H1 (cell line): ENCODE measurements around the gene PDXDC1. TPM values are rescaled to one million over a fixed set of nuclear protein-coding genes. Genes with fewer than 3 reads are reported as not detected.
"Not testable (repeated sequence)": the region's sequence is repeated elsewhere in the genome, so short reads cannot be mapped to it uniquely, and the experiment has no call there.

Experiments
- CTCF ChIA-PET: fragments of 300-600 bp; sonication (Branson Sonifier 250); formaldehyde crosslinking; loops from one replicate; lab custom pipeline; 2021; ENCODE audit not compliant: partially characterized antibody; lab: Charles Lee
- POLR2A ChIA-PET: fragments of 300-600 bp; sonication (Branson Sonifier 250); formaldehyde crosslinking; loops from one replicate; lab custom pipeline; 2021; ENCODE audit warnings: inconsistent platforms; ENCODE audit not compliant: partially characterized antibody; lab: Charles Lee
- DNase-seq, 2 experiments: peaks; one replicate each; pipeline versions ENCODE4 v3.0.0 to v3.0.0-alpha.2; 2010 to 2022; ENCODE audit warnings: low spot score in 2 of 2, low read depth in 1 of 2, mixed read lengths in 1 of 2
- FAIRE-seq: peaks from 2 replicates; lab custom pipeline; 2011; peaks lifted over from hg19 to GRCh38; lab: Jason Lieb, UNC
- H2AFZ ChIP-seq: 2 replicates; pipeline ENCODE4 v1.8.1; 2012; ENCODE audit warnings: low read length, inconsistent platforms
- H2AK5ac ChIP-seq: 2 replicates; pipeline ENCODE4 v1.6.1; 2013; ENCODE audit warnings: low read depth, low read length
- H2BK120ac ChIP-seq: replicated peaks from 2 replicates; pipeline ENCODE3; 2013; ENCODE audit warnings: low read depth, low read length, inconsistent platforms
- H2BK12ac ChIP-seq: 2 replicates; pipeline ENCODE4 v1.6.1; 2013; ENCODE audit warnings: low read depth, low read length
- H2BK15ac ChIP-seq: 2 replicates; pipeline ENCODE4 v1.6.1; 2013; ENCODE audit warnings: low read length
- H2BK20ac ChIP-seq: 2 replicates; pipeline ENCODE4 v1.6.1; 2013; ENCODE audit warnings: low read length
- H2BK5ac ChIP-seq: 2 replicates; pipeline ENCODE4 v1.6.1; 2013; ENCODE audit warnings: low read depth, low read length
- H3K14ac ChIP-seq: 2 replicates; pipeline ENCODE4 v1.6.1; 2013; ENCODE audit warnings: inconsistent platforms; ENCODE audit not compliant: insufficient read length
- H3K18ac ChIP-seq: 2 replicates; pipeline ENCODE4 v1.6.1; 2013; ENCODE audit warnings: low read length; ENCODE audit errors: extremely low read depth
- H3K23ac ChIP-seq: 2 replicates; pipeline ENCODE4 v1.6.1; 2013; ENCODE audit warnings: inconsistent platforms; ENCODE audit not compliant: insufficient read length
- H3K23me2 ChIP-seq: 2 replicates; pipeline ENCODE4 v1.6.1; 2013; ENCODE audit warnings: low read depth, low read length
- H3K27ac ChIP-seq: 2 replicates; pipeline ENCODE4 v1.6.1; 2011; ENCODE audit warnings: low read depth, low read length, inconsistent platforms
- H3K27me3 ChIP-seq, 4 experiments: replicated peaks in 1 of 4; 1 replicate in 1 of 4; 2 replicates in 3 of 4; pipeline versions ENCODE4 v1.6.1 to v1.8.1; 2011 to 2013; ENCODE audit warnings: low read length in 3 of 4, mild to moderate bottlenecking in 3 of 4, inconsistent platforms in 2 of 4, mixed read lengths in 2 of 4, moderate library complexity in 1 of 4; ENCODE audit not compliant: control insufficient read depth in 3 of 4, insufficient read depth in 3 of 4; ENCODE audit errors: extremely low read depth in 1 of 4
- H3K36me3 ChIP-seq, 4 experiments: 2 replicates each; pipeline versions ENCODE4 v1.6.1 to v1.8.1; 2011 to 2013; ENCODE audit warnings: mild to moderate bottlenecking in 4 of 4, low read length in 3 of 4, moderate library complexity in 2 of 4, control low read depth in 1 of 4, inconsistent platforms in 1 of 4; ENCODE audit not compliant: insufficient read depth in 4 of 4, control insufficient read depth in 2 of 4
- H3K4ac ChIP-seq: replicated peaks from 2 replicates; pipeline ENCODE3; 2013; ENCODE audit warnings: low read length, low read depth, mixed read lengths, inconsistent platforms; ENCODE audit not compliant: insufficient read length
- H3K4me1 ChIP-seq, 4 experiments: replicated peaks in 1 of 4; 1 replicate in 1 of 4; 2 replicates in 3 of 4; pipeline versions ENCODE4 v1.6.1 to v1.8.1; 2011 to 2013; ENCODE audit warnings: low read length in 3 of 4, inconsistent platforms in 2 of 4, mixed read lengths in 1 of 4; ENCODE audit not compliant: insufficient read depth in 4 of 4, control insufficient read depth in 3 of 4
- H3K4me2 ChIP-seq, 2 experiments: 2 replicates each; pipeline versions ENCODE4 v1.6.1 to v1.8.1; 2011 to 2013; ENCODE audit warnings: low read depth in 2 of 2, low read length in 2 of 2, control low read depth in 1 of 2, inconsistent platforms in 1 of 2, mild to moderate bottlenecking in 1 of 2; ENCODE audit not compliant: insufficient read depth in 1 of 2
- H3K4me3 ChIP-seq, 4 experiments: fragments of 200-600, 300-600 bp in 1 of 4; sonication (generic), shearing (Covaris generic), sonication (Bioruptor Twin) in 1 of 4; 2 replicates each; pipeline versions ENCODE4 v1.5.1 to v1.8.1; 2011 to 2016; ENCODE audit warnings: low read length in 4 of 4, low read depth in 3 of 4, control low read depth in 2 of 4, inconsistent platforms in 2 of 4, mild to moderate bottlenecking in 2 of 4, mixed read lengths in 1 of 4, moderate library complexity in 1 of 4; ENCODE audit not compliant: insufficient read depth in 2 of 4; ENCODE audit errors: extremely low read depth in 1 of 4
- H3K56ac ChIP-seq: replicated peaks from 2 replicates; pipeline ENCODE3; 2013; ENCODE audit warnings: low read depth, mild to moderate bottlenecking, mixed read lengths, low read length, inconsistent platforms; ENCODE audit not compliant: insufficient read length
- H3K79me1 ChIP-seq: 2 replicates; pipeline ENCODE4 v1.6.1; 2013; ENCODE audit warnings: low read depth, low read length, control low read depth
- H3K79me2 ChIP-seq, 2 experiments: 2 replicates each; pipeline versions ENCODE4 v1.6.1 to v1.8.1; 2012 to 2013; ENCODE audit warnings: low read length in 2 of 2, mild to moderate bottlenecking in 2 of 2, inconsistent platforms in 1 of 2; ENCODE audit not compliant: insufficient read depth in 2 of 2, control insufficient read depth in 1 of 2
- H3K9ac ChIP-seq, 4 experiments: replicated peaks in 1 of 4; 1 replicate in 1 of 4; 2 replicates in 3 of 4; pipeline versions ENCODE4 v1.6.1 to v1.8.1; 2011 to 2013; ENCODE audit warnings: low read depth in 3 of 4, low read length in 3 of 4, control low read depth in 2 of 4, mild to moderate bottlenecking in 2 of 4, moderate library complexity in 2 of 4, inconsistent platforms in 1 of 4; ENCODE audit errors: extremely low read depth in 1 of 4
- H3K9me3 ChIP-seq, 2 experiments: 2 replicates each; pipeline versions ENCODE4 v1.6.1 to v1.8.1; 2012 to 2013; ENCODE audit warnings: mild to moderate bottlenecking in 2 of 2, moderate library complexity in 2 of 2, control low read depth in 1 of 2, inconsistent platforms in 1 of 2, low read depth in 1 of 2, low read length in 1 of 2, mixed read lengths in 1 of 2; ENCODE audit not compliant: insufficient read depth in 2 of 2
- H4K20me1 ChIP-seq, 2 experiments: replicated peaks in 1 of 2; 2 replicates each; pipeline versions ENCODE3 to v1.8.1; 2011 to 2013; ENCODE audit warnings: inconsistent platforms in 2 of 2, low read length in 2 of 2, mild to moderate bottlenecking in 1 of 2; ENCODE audit not compliant: insufficient read depth in 2 of 2, control insufficient read depth in 1 of 2
- H4K5ac ChIP-seq: 2 replicates; pipeline ENCODE4 v1.6.1; 2013; ENCODE audit warnings: low read length, low read depth, mixed read lengths, inconsistent platforms; ENCODE audit not compliant: insufficient read length
- H4K8ac ChIP-seq: 2 replicates; pipeline ENCODE4 v1.8.0; 2013; ENCODE audit warnings: mild to moderate bottlenecking, moderate library complexity, low read length, inconsistent platforms; ENCODE audit not compliant: insufficient read depth; ENCODE audit errors: extremely low read depth
- H4K91ac ChIP-seq: replicated peaks from 2 replicates; pipeline ENCODE3; 2013; ENCODE audit warnings: low read length, mixed read lengths, inconsistent platforms; ENCODE audit not compliant: insufficient read length
- WGBS, 2 experiments: shearing (Covaris generic) in 1 of 2; methylation state at CpG; one replicate each; pipeline versions ENCODE4 v1.1.6 to v1.1.7; 2013 to 2015; ENCODE audit warnings: low lambda C conversion rate in 2 of 2, mixed read lengths in 2 of 2, inconsistent platforms in 1 of 2, low coverage in 1 of 2, missing lambda C conversion rate in 1 of 2; ENCODE audit not compliant: insufficient replicate concordance in 2 of 2, insufficient coverage in 1 of 2, insufficient read length in 1 of 2; ENCODE audit errors: extremely low coverage in 1 of 2, missing lambda C conversion rate in 1 of 2; 5-methylcytosine and 5-hydroxymethylcytosine counted together
- polyA plus RNA-seq, 7 experiments: library from polyadenylated mRNA; depleted of rRNA in 3 of 7; stranded (reverse) in 5 of 7; unstranded in 2 of 7; fragments of >200 nt in 5 of 7; fragments of 200-250 nt in 2 of 7; gene quantifications; 1 replicate in 5 of 7; 2 replicates in 1 of 7; 4 replicates in 1 of 7; pipeline versions ENCODE4 v1.2.1 to v1.2.3, GENCODE V29; 2011 to 2013; ENCODE audit warnings: missing spikeins in 2 of 7, mixed read lengths in 2 of 7
- total RNA-seq: library from RNA; stranded (reverse); fragmentation: NEBNext Ultra II Directional; extraction: Animal tissue kit (Norgen Biotek cat#: 25700); gene quantifications from 2 replicates; pipeline ENCODE4 v1.2.1, GENCODE V29; 2021

The PDXDC1 gene
- total and polyA plus RNA-seq, 2 of the 8 experiments (the other 6 are each of a cell fraction or from before 2014, with no cell fraction given) = 56.6 to 118 TPM

DNA sequence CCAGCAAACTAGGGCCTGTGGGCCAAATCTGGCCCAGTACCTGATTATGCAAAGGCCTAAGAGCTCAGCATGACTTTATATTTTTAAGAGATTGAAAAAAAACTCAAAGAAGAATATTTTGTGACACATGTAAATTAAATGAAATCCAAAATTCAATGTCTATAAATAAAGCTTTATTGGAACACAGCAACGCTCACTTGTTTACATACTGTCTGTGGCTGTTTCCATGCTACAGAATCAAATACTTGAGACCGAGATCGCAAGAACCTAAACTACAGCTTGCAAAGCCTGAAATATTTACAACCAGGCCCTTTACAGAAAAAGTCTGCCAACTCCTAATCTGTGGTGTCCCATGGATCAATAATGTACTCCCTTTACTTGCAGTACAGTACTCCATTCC lies 5.0 kb upstream of the PDXDC1 start:
- H4K8ac ChIP-seq, H4K20me1 ChIP-seq, H3K9me3 ChIP-seq, H3K79me1 ChIP-seq, DNase-seq, H3K14ac ChIP-seq, H3K18ac ChIP-seq, CTCF ChIA-PET, H2BK5ac ChIP-seq, H2AK5ac ChIP-seq, H3K4me1 ChIP-seq, H3K23ac ChIP-seq, H3K79me2 ChIP-seq, H4K5ac ChIP-seq, H2BK120ac ChIP-seq, H3K4me3 ChIP-seq, H3K4me2 ChIP-seq, FAIRE-seq, H3K9ac ChIP-seq, H4K91ac ChIP-seq, H3K4ac ChIP-seq, H3K27me3 ChIP-seq, H3K36me3 ChIP-seq, H2BK15ac ChIP-seq, H3K23me2 ChIP-seq, H3K56ac ChIP-seq, H2AFZ ChIP-seq, POLR2A ChIA-PET, H2BK20ac ChIP-seq, H2BK12ac ChIP-seq, H3K27ac ChIP-seq: not testable (repeated sequence)
- WGBS, 2 experiments = 95% methylated on average over 3 of the region's 3 CpGs; no CpG with 5 or more reads in 1 of the 2 experiments

DNA sequence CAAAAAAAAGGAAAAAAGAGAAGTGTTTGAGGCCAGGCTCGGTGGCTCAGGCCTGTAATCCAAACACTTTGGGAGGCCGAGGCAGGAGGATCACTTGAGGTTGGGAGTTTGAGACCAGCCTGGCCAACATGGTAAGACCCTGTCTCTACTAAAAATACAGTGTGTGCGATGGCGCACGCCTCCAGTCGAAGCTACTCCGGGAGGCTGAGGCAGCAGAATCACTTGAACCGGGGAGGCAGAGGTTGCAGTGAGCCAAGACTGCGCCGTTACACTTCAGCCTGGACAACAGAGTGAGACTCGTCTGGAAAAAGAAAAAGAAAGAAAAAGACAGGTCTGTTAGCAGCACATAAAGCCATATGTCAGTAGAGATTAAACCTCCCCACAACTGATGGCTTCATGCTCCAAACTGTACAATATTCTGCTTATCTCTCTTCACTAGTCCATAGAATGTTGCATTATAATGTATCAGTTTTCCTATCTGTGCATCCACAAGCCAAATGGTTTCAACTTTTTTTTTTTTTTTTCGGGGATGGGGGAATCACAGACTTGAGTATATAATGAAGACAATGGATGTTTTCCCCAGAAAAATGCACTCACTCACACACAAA lies 3.1 kb upstream of the PDXDC1 start:
- H3K36me3 ChIP-seq, H4K91ac ChIP-seq, H3K23me2 ChIP-seq, H3K4me3 ChIP-seq, H3K27me3 ChIP-seq, H2BK5ac ChIP-seq, H3K79me1 ChIP-seq, POLR2A ChIA-PET, H4K5ac ChIP-seq, H3K14ac ChIP-seq, H3K4me2 ChIP-seq, H3K4ac ChIP-seq, FAIRE-seq, H3K56ac ChIP-seq, H3K27ac ChIP-seq, H2BK12ac ChIP-seq, H4K8ac ChIP-seq, H4K20me1 ChIP-seq, CTCF ChIA-PET, H2BK20ac ChIP-seq, H2AFZ ChIP-seq, H3K9ac ChIP-seq, H2AK5ac ChIP-seq, H3K18ac ChIP-seq, H3K9me3 ChIP-seq, H3K4me1 ChIP-seq, H2BK15ac ChIP-seq, H3K23ac ChIP-seq, DNase-seq, H3K79me2 ChIP-seq, H2BK120ac ChIP-seq: not testable (repeated sequence)
- 93% methylated on average over 12 of the region's 12 CpGs; no CpG with 5 or more reads in 1 of the 2 experiments for WGBS, 2 experiments
